H1 (cell line): ENCODE results near the gene RPL7A. TPM values are rescaled to one million over a fixed set of nuclear protein-coding genes. Genes with fewer than 3 reads are reported as not detected.
A peak's percentile ranks its signal among the peaks of the same experiment; 100 is the strongest.
"Not testable (repeated sequence)": the region's sequence is repeated elsewhere in the genome, so short reads cannot be mapped to it uniquely, and the experiment has no call there.

Experiments used
- CTCF ChIA-PET: fragments of 300-600 bp; sonication (Branson Sonifier 250); formaldehyde crosslinking; loops from one replicate; lab custom pipeline; 2021; ENCODE audit not compliant: partially characterized antibody; lab: Charles Lee
- POLR2A ChIA-PET: fragments of 300-600 bp; sonication (Branson Sonifier 250); formaldehyde crosslinking; loops from one replicate; lab custom pipeline; 2021; ENCODE audit warnings: inconsistent platforms; ENCODE audit not compliant: partially characterized antibody; lab: Charles Lee
- DNase-seq, 2 experiments: peaks; one replicate each; pipeline versions ENCODE4 v3.0.0 to v3.0.0-alpha.2; 2010 to 2022; ENCODE audit warnings: low spot score in 2 of 2, low read depth in 1 of 2, mixed read lengths in 1 of 2
- FAIRE-seq: peaks from 2 replicates; lab custom pipeline; 2011; peaks lifted over from hg19 to GRCh38; lab: Jason Lieb, UNC
- H2AFZ ChIP-seq: 2 replicates; pipeline ENCODE4 v1.8.1; 2012; ENCODE audit warnings: low read length, inconsistent platforms
- H2AK5ac ChIP-seq: 2 replicates; pipeline ENCODE4 v1.6.1; 2013; ENCODE audit warnings: low read depth, low read length
- H2BK120ac ChIP-seq: replicated peaks from 2 replicates; pipeline ENCODE3; 2013; ENCODE audit warnings: low read depth, low read length, inconsistent platforms
- H2BK12ac ChIP-seq: 2 replicates; pipeline ENCODE4 v1.6.1; 2013; ENCODE audit warnings: low read depth, low read length
- H2BK15ac ChIP-seq: 2 replicates; pipeline ENCODE4 v1.6.1; 2013; ENCODE audit warnings: low read length
- H2BK20ac ChIP-seq: 2 replicates; pipeline ENCODE4 v1.6.1; 2013; ENCODE audit warnings: low read length
- H2BK5ac ChIP-seq: 2 replicates; pipeline ENCODE4 v1.6.1; 2013; ENCODE audit warnings: low read depth, low read length
- H3K14ac ChIP-seq: 2 replicates; pipeline ENCODE4 v1.6.1; 2013; ENCODE audit warnings: inconsistent platforms; ENCODE audit not compliant: insufficient read length
- H3K18ac ChIP-seq: 2 replicates; pipeline ENCODE4 v1.6.1; 2013; ENCODE audit warnings: low read length; ENCODE audit errors: extremely low read depth
- H3K23ac ChIP-seq: 2 replicates; pipeline ENCODE4 v1.6.1; 2013; ENCODE audit warnings: inconsistent platforms; ENCODE audit not compliant: insufficient read length
- H3K23me2 ChIP-seq: 2 replicates; pipeline ENCODE4 v1.6.1; 2013; ENCODE audit warnings: low read depth, low read length
- H3K27ac ChIP-seq: 2 replicates; pipeline ENCODE4 v1.6.1; 2011; ENCODE audit warnings: low read depth, low read length, inconsistent platforms
- H3K27me3 ChIP-seq, 4 experiments: replicated peaks in 1 of 4; 1 replicate in 1 of 4; 2 replicates in 3 of 4; pipeline versions ENCODE4 v1.6.1 to v1.8.1; 2011 to 2013; ENCODE audit warnings: low read length in 3 of 4, mild to moderate bottlenecking in 3 of 4, inconsistent platforms in 2 of 4, mixed read lengths in 2 of 4, moderate library complexity in 1 of 4; ENCODE audit not compliant: control insufficient read depth in 3 of 4, insufficient read depth in 3 of 4; ENCODE audit errors: extremely low read depth in 1 of 4
- H3K36me3 ChIP-seq, 4 experiments: 2 replicates each; pipeline versions ENCODE4 v1.6.1 to v1.8.1; 2011 to 2013; ENCODE audit warnings: mild to moderate bottlenecking in 4 of 4, low read length in 3 of 4, moderate library complexity in 2 of 4, control low read depth in 1 of 4, inconsistent platforms in 1 of 4; ENCODE audit not compliant: insufficient read depth in 4 of 4, control insufficient read depth in 2 of 4
- H3K4ac ChIP-seq: replicated peaks from 2 replicates; pipeline ENCODE3; 2013; ENCODE audit warnings: low read length, low read depth, mixed read lengths, inconsistent platforms; ENCODE audit not compliant: insufficient read length
- H3K4me1 ChIP-seq, 4 experiments: replicated peaks in 1 of 4; 1 replicate in 1 of 4; 2 replicates in 3 of 4; pipeline versions ENCODE4 v1.6.1 to v1.8.1; 2011 to 2013; ENCODE audit warnings: low read length in 3 of 4, inconsistent platforms in 2 of 4, mixed read lengths in 1 of 4; ENCODE audit not compliant: insufficient read depth in 4 of 4, control insufficient read depth in 3 of 4
- H3K4me2 ChIP-seq, 2 experiments: 2 replicates each; pipeline versions ENCODE4 v1.6.1 to v1.8.1; 2011 to 2013; ENCODE audit warnings: low read depth in 2 of 2, low read length in 2 of 2, control low read depth in 1 of 2, inconsistent platforms in 1 of 2, mild to moderate bottlenecking in 1 of 2; ENCODE audit not compliant: insufficient read depth in 1 of 2
- H3K4me3 ChIP-seq, 4 experiments: fragments of 200-600, 300-600 bp in 1 of 4; sonication (generic), shearing (Covaris generic), sonication (Bioruptor Twin) in 1 of 4; 2 replicates each; pipeline versions ENCODE4 v1.5.1 to v1.8.1; 2011 to 2016; ENCODE audit warnings: low read length in 4 of 4, low read depth in 3 of 4, control low read depth in 2 of 4, inconsistent platforms in 2 of 4, mild to moderate bottlenecking in 2 of 4, mixed read lengths in 1 of 4, moderate library complexity in 1 of 4; ENCODE audit not compliant: insufficient read depth in 2 of 4; ENCODE audit errors: extremely low read depth in 1 of 4
- H3K56ac ChIP-seq: replicated peaks from 2 replicates; pipeline ENCODE3; 2013; ENCODE audit warnings: low read depth, mild to moderate bottlenecking, mixed read lengths, low read length, inconsistent platforms; ENCODE audit not compliant: insufficient read length
- H3K79me1 ChIP-seq: 2 replicates; pipeline ENCODE4 v1.6.1; 2013; ENCODE audit warnings: low read depth, low read length, control low read depth
- H3K79me2 ChIP-seq, 2 experiments: 2 replicates each; pipeline versions ENCODE4 v1.6.1 to v1.8.1; 2012 to 2013; ENCODE audit warnings: low read length in 2 of 2, mild to moderate bottlenecking in 2 of 2, inconsistent platforms in 1 of 2; ENCODE audit not compliant: insufficient read depth in 2 of 2, control insufficient read depth in 1 of 2
- H3K9ac ChIP-seq, 4 experiments: replicated peaks in 1 of 4; 1 replicate in 1 of 4; 2 replicates in 3 of 4; pipeline versions ENCODE4 v1.6.1 to v1.8.1; 2011 to 2013; ENCODE audit warnings: low read depth in 3 of 4, low read length in 3 of 4, control low read depth in 2 of 4, mild to moderate bottlenecking in 2 of 4, moderate library complexity in 2 of 4, inconsistent platforms in 1 of 4; ENCODE audit errors: extremely low read depth in 1 of 4
- H3K9me3 ChIP-seq, 2 experiments: 2 replicates each; pipeline versions ENCODE4 v1.6.1 to v1.8.1; 2012 to 2013; ENCODE audit warnings: mild to moderate bottlenecking in 2 of 2, moderate library complexity in 2 of 2, control low read depth in 1 of 2, inconsistent platforms in 1 of 2, low read depth in 1 of 2, low read length in 1 of 2, mixed read lengths in 1 of 2; ENCODE audit not compliant: insufficient read depth in 2 of 2
- H4K20me1 ChIP-seq, 2 experiments: replicated peaks in 1 of 2; 2 replicates each; pipeline versions ENCODE3 to v1.8.1; 2011 to 2013; ENCODE audit warnings: inconsistent platforms in 2 of 2, low read length in 2 of 2, mild to moderate bottlenecking in 1 of 2; ENCODE audit not compliant: insufficient read depth in 2 of 2, control insufficient read depth in 1 of 2
- H4K5ac ChIP-seq: 2 replicates; pipeline ENCODE4 v1.6.1; 2013; ENCODE audit warnings: low read length, low read depth, mixed read lengths, inconsistent platforms; ENCODE audit not compliant: insufficient read length
- H4K8ac ChIP-seq: 2 replicates; pipeline ENCODE4 v1.8.0; 2013; ENCODE audit warnings: mild to moderate bottlenecking, moderate library complexity, low read length, inconsistent platforms; ENCODE audit not compliant: insufficient read depth; ENCODE audit errors: extremely low read depth
- H4K91ac ChIP-seq: replicated peaks from 2 replicates; pipeline ENCODE3; 2013; ENCODE audit warnings: low read length, mixed read lengths, inconsistent platforms; ENCODE audit not compliant: insufficient read length
- WGBS, 2 experiments: shearing (Covaris generic) in 1 of 2; methylation state at CpG; one replicate each; pipeline versions ENCODE4 v1.1.6 to v1.1.7; 2013 to 2015; ENCODE audit warnings: low lambda C conversion rate in 2 of 2, mixed read lengths in 2 of 2, inconsistent platforms in 1 of 2, low coverage in 1 of 2, missing lambda C conversion rate in 1 of 2; ENCODE audit not compliant: insufficient replicate concordance in 2 of 2, insufficient coverage in 1 of 2, insufficient read length in 1 of 2; ENCODE audit errors: extremely low coverage in 1 of 2, missing lambda C conversion rate in 1 of 2; 5-methylcytosine and 5-hydroxymethylcytosine counted together
- polyA plus RNA-seq, 7 experiments: library from polyadenylated mRNA; depleted of rRNA in 3 of 7; stranded (reverse) in 5 of 7; unstranded in 2 of 7; fragments of >200 nt in 5 of 7; fragments of 200-250 nt in 2 of 7; gene quantifications; 1 replicate in 5 of 7; 2 replicates in 1 of 7; 4 replicates in 1 of 7; pipeline versions ENCODE4 v1.2.1 to v1.2.3, GENCODE V29; 2011 to 2013; ENCODE audit warnings: missing spikeins in 2 of 7, mixed read lengths in 2 of 7
- total RNA-seq: library from RNA; stranded (reverse); fragmentation: NEBNext Ultra II Directional; extraction: Animal tissue kit (Norgen Biotek cat#: 25700); gene quantifications from 2 replicates; pipeline ENCODE4 v1.2.1, GENCODE V29; 2021

RPL7A gene
- total and polyA plus RNA-seq, 2 of the 8 experiments (the other 6 are each of a cell fraction or from before 2014, with no cell fraction given): 2,578 to 2,783 TPM

DNA sequence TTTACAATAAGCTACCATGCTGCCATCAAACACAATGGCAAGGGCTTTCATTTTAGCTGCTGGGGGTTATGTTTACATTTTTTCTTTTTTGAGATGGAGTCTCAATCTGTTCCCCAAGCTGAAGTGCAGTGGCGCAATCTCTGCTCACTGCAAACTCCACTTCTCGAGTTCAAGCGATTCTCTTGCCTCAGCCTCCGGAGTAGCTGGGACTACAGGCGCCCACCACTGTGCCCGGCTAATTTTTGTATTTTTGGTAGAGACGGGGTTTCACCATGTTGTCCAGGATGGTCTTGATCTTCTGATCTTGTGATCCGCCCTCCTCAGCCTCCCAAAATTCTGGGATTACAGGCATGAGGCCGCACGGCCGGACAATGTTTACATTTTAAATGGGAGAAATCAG, 13.1 kb upstream of the RPL7A start:
- peaks cover 21 to 54% (median 38%) of the 10 kb centered on the region in 4 experiments for H3K36me3 ChIP-seq

More for the DNA sequence above, 13.1 kb upstream of the RPL7A start:
- H4K5ac ChIP-seq, H3K79me1 ChIP-seq, H3K27ac ChIP-seq, H3K9me3 ChIP-seq, H3K18ac ChIP-seq, FAIRE-seq, H3K56ac ChIP-seq, H3K23me2 ChIP-seq, H2BK120ac ChIP-seq, H2BK15ac ChIP-seq, DNase-seq, H4K8ac ChIP-seq, H2AFZ ChIP-seq, H3K27me3 ChIP-seq, H2BK5ac ChIP-seq, H4K91ac ChIP-seq, H3K9ac ChIP-seq, H2BK20ac ChIP-seq, H2AK5ac ChIP-seq, H3K14ac ChIP-seq, H3K4ac ChIP-seq, H2BK12ac ChIP-seq, H3K23ac ChIP-seq, H3K4me1 ChIP-seq: not testable (repeated sequence)
- H3K4me2 ChIP-seq: peak overlapping the region; percentile 70 to 78
- POLR2A ChIA-PET: interaction anchor here (0.6 to 7.3 kb wide), 9 partner anchors 8 to 483 kb away, joined by 3 to 120 read pairs (median 4); partner anchors contain the start of genes MED22 and RPL7A
- CTCF ChIA-PET: interaction anchor here (0.6 to 7.0 kb wide), 9 partner anchors 8 to 154 kb away, joined by 3 to 123 read pairs (median 4); no protein-coding TSS in a partner anchor
- H4K20me1 ChIP-seq: peaks cover 4 to 16% of the 10 kb centered on the region in 2 experiments
- H3K79me2 ChIP-seq: peaks cover 0 to 15% of the 10 kb centered on the region in 2 experiments; a peak in 2 of 4 replicates
- WGBS, 2 experiments: 85% methylated on average over 11 of the region's 11 CpGs; no CpG with 5 or more reads in 1 of the 2 experiments
- H3K4me3 ChIP-seq: peak overlapping the region; percentile 64 to 95 (median 92); a peak in 6 of 8 replicates
